ENCODE results near the gene CCL4.

- no peak for TF ChIP-seq CTCF (optimal IDR thresholded peaks at IDR 0.05 in 1 of 3, IDR thresholded peaks at IDR 0.05 in 1 of 3, conservative IDR thresholded peaks at IDR 0.05 in 1 of 3; ENCODE audit: extremely low read depth in 1 of 3, insufficient read depth in 2 of 3, low read length in 3 of 3)
- TF ChIP-seq EZH2 (IDR thresholded peaks at IDR 0.05; ENCODE audit: low read length) = no peak
These were observed 30.1 kb downstream of the CCL4 start for GRCh38 chr17:36133602-36134236.
